ENCODE measurements around the gene TMEM269. TPM values are rescaled to one million over a fixed set of nuclear protein-coding genes. Genes with fewer than 3 reads are reported as not detected.

Gene TMEM269
- total and polyA plus RNA-seq, 2 donors (not counting 1 experiment from before 2014, with no cell fraction given): 0.21 to 0.47 TPM

GRCh38 chr1:42765832-42766740 lies 18.7 kb upstream of the TMEM269 start:
- TF ChIP-seq EZH2 (IDR thresholded peaks at IDR 0.05; ENCODE audit: borderline replicate concordance, insufficient read depth, low read depth, low read length, poor library complexity, severe bottlenecking) (no peak), CTCF (IDR thresholded peaks at IDR 0.05) (peak; percentile 53)
- no peaks in the 10 kb centered on the region for H3K9me3 Mint-ChIP-seq (ENCODE audit: insufficient read depth)
- DNase-seq (peak; percentile 65), ATAC-seq (ENCODE audit: low read depth) (peak; percentile 2)
- H4K20me1 ChIP-seq (ENCODE audit: control insufficient read depth, insufficient read depth, low read length, poor library complexity, severe bottlenecking): no peaks in the 10 kb centered on the region
- H3K4me1 ChIP-seq (ENCODE audit: control insufficient read depth in 2 of 2, insufficient read depth in 2 of 2, low read length in 2 of 2): peaks cover 27 to 31% of the 10 kb centered on the region in 2 donors
- no peak overlapping the region for H3K4me3 Mint-ChIP-seq
- H3K27me3 Mint-ChIP-seq: no peaks in the 10 kb centered on the region
- H3K27ac Mint-ChIP-seq: no peak overlapping the region
- peak overlapping the region; percentile 84 for H3K4me2 ChIP-seq (replicated peaks; ENCODE audit: low read depth, low read length, poor library complexity, severe bottlenecking)
- peak overlapping the region; percentile 80 for H3K9ac ChIP-seq (ENCODE audit: low read length)
- H3K27ac ChIP-seq (ENCODE audit: low read length in 2 of 2): peak overlapping the region in 1 of 2 donors; percentile 68
- intact Hi-C loops (cut with micrococcal nuclease): loop anchor here (2.0 to 10.0 kb wide), 6 partner anchors 107 to 1266 kb away; partner anchors contain the start of genes CFAP57, EBNA1BP2, ELOVL1 and IPO13
- peak overlapping the region; percentile 92 for H2AFZ ChIP-seq (ENCODE audit: insufficient read depth, low read depth, low read length, poor library complexity, severe bottlenecking)
- H3K27me3 ChIP-seq (replicated peaks in 1 of 4; ENCODE audit: control extremely low read depth in 1 of 4, control insufficient read depth in 3 of 4, insufficient read depth in 4 of 4, low read length in 3 of 4): no peaks in the 10 kb centered on the region
- peaks cover 0 to 2% of the 10 kb centered on the region in 2 experiments for H3K36me3 ChIP-seq (replicated peaks in 1 of 2; ENCODE audit: control extremely low read depth in 1 of 2, control insufficient read depth in 1 of 2, extremely low read depth in 1 of 2, insufficient read depth in 2 of 2, low read length in 1 of 2)
- no peaks in the 10 kb centered on the region for H3K9me3 ChIP-seq (ENCODE audit: control extremely low read depth in 1 of 3, control insufficient read depth in 2 of 3, insufficient read depth in 1 of 3, low read length in 2 of 3)
- ChIA-PET CTCF (interaction anchor here (0.8 to 2.8 kb wide), 16 partner anchors 9 to 309 kb away, joined by 3 to 27 read pairs (median 4); partner anchors contain the start of genes PPIH, YBX1 and ZNF691), POLR2A (interaction anchor here (0.5 to 2.3 kb wide), 9 partner anchors 12 to 1301 kb away, joined by 3 to 22 read pairs (median 3); partner anchors contain the start of genes MED8, PPIH, SZT2 and TMEM269)
- H3K4me3 ChIP-seq (ENCODE audit: control extremely low read depth in 1 of 5, extremely low read depth in 1 of 5, insufficient read depth in 1 of 5, low read depth in 2 of 5, low read length in 4 of 5): peak overlapping the region; percentile 54 to 92 (median 75)
- peaks cover 24% of the 10 kb centered on the region for H3K4me1 Mint-ChIP-seq
- under 1% methylated on average over 38 of the region's 44 CpGs for WGBS (ENCODE audit: insufficient coverage)
- peaks cover 83% of the 10 kb centered on the region for H3K79me2 ChIP-seq (ENCODE audit: control insufficient read depth, insufficient read depth, low read length)

Data from B cell (primary cell).